Jurkat, Clone E6-1 (cell line): ENCODE results near the gene QRFP.
A peak's percentile ranks its signal among the peaks of the same experiment; 100 is the strongest.

Experiments used
- DNase-seq: peaks from one replicate; pipeline ENCODE4 v3.0.0-alpha.2; 2011; ENCODE audit warnings: low read depth, low spot score
- H3K4me3 ChIP-seq: 2 replicates; pipeline ENCODE4 v1.5.1; 2011; ENCODE audit warnings: mild to moderate bottlenecking, low read length, control low read depth, moderate library complexity

QRFP gene

GRCh38 chr9:130883479-130883878 lies 13.1 kb downstream of the QRFP start:
- no peak for DNase-seq
- H3K4me3 ChIP-seq: no peak overlapping the region

- no peak overlapping the region for H3K4me3 ChIP-seq
- no peak for DNase-seq
Observed at GRCh38 chr9:130882696-130883225, 13.9 kb downstream of the QRFP start.

- no peak overlapping the region for H3K4me3 ChIP-seq
- DNase-seq: no peak
Observed at GRCh38 chr9:130881516-130881915, 15.1 kb downstream of the QRFP start.

- H3K4me3 ChIP-seq: no peak overlapping the region
- DNase-seq: no peak
Observed at GRCh38 chr9:130880599-130881220, 15.9 kb downstream of the QRFP start.

GRCh38 chr9:130879863-130880411 lies 16.7 kb downstream of the QRFP start:
- DNase-seq: no peak
- H3K4me3 ChIP-seq: no peak overlapping the region

GRCh38 chr9:130878295-130878694 lies 18.3 kb downstream of the QRFP start:
- H3K4me3 ChIP-seq: no peak overlapping the region
- no peak for DNase-seq

- no peak overlapping the region for H3K4me3 ChIP-seq
- DNase-seq: no peak
Observed at GRCh38 chr9:130877300-130877699, 19.3 kb downstream of the QRFP start.

GRCh38 chr9:130874783-130875182 lies 21.8 kb downstream of the QRFP start:
- no peak for DNase-seq
- no peak overlapping the region for H3K4me3 ChIP-seq

- no peak for DNase-seq
- no peak overlapping the region for H3K4me3 ChIP-seq
Observed at GRCh38 chr9:130873966-130874365, 22.6 kb downstream of the QRFP start.

GRCh38 chr9:130872912-130873503 lies 23.6 kb downstream of the QRFP start:
- no peak overlapping the region for H3K4me3 ChIP-seq
- DNase-seq: no peak

- no peak overlapping the region for H3K4me3 ChIP-seq
- DNase-seq: no peak
Observed at GRCh38 chr9:130872508-130872907, 24.1 kb downstream of the QRFP start.

- no peak for DNase-seq
- H3K4me3 ChIP-seq: no peak overlapping the region
Observed at GRCh38 chr9:130872093-130872492, 24.5 kb downstream of the QRFP start.

GRCh38 chr9:130871395-130872062 lies 25.1 kb downstream of the QRFP start:
- no peak for DNase-seq
- H3K4me3 ChIP-seq: no peak overlapping the region

GRCh38 chr9:130870491-130871381 lies 25.9 kb downstream of the QRFP start:
- H3K4me3 ChIP-seq: no peak overlapping the region
- no peak for DNase-seq

- H3K4me3 ChIP-seq: no peak overlapping the region
- no peak for DNase-seq
Observed at GRCh38 chr9:130869250-130869649, 27.4 kb downstream of the QRFP start.

- DNase-seq: peak; percentile 23
- H3K4me3 ChIP-seq: no peak overlapping the region
Observed at GRCh38 chr9:130868230-130868629, 28.4 kb downstream of the QRFP start.

- H3K4me3 ChIP-seq: no peak overlapping the region
- no peak for DNase-seq
Observed at GRCh38 chr9:130867556-130867955, 29.1 kb downstream of the QRFP start.

GRCh38 chr9:130866474-130866965 lies 30.1 kb downstream of the QRFP start:
- H3K4me3 ChIP-seq: peak overlapping the region; percentile 26
- peak; percentile 46 for DNase-seq

- DNase-seq: no peak
- H3K4me3 ChIP-seq: no peak overlapping the region
Observed at GRCh38 chr9:130865921-130866320, 30.7 kb downstream of the QRFP start.
